RWPE2 (cell line): ENCODE results near the gene SLCO3A1.

Experiments
- ATAC-seq: fragments of 200-7000 bp; cut with Tn5 transposase; 3 replicates; pipeline ENCODE4 v1.9.1; 2021; ENCODE audit warnings: low read depth
- DNase-seq: peaks from one replicate; pipeline ENCODE4 v3.0.0-alpha.2; 2020; ENCODE audit warnings: low spot score
- H3K27ac ChIP-seq: fragments of 450-650 bp; 2 replicates; pipeline ENCODE4 v1.5.1; 2017; ENCODE audit warnings: mild to moderate bottlenecking; ENCODE audit not compliant: poor library complexity, severe bottlenecking
- H3K27me3 ChIP-seq: fragments of 250-450 bp; sonication (Bioruptor Pico); 2 replicates; pipeline ENCODE4 v1.5.1; 2021; ENCODE audit warnings: mild to moderate bottlenecking, moderate library complexity; ENCODE audit not compliant: insufficient read depth, poor library complexity, severe bottlenecking
- H3K36me3 ChIP-seq: fragments of 250-450 bp; sonication (Bioruptor Pico); 2 replicates; pipeline ENCODE4 v1.5.1; 2020; ENCODE audit warnings: low read depth, mild to moderate bottlenecking, moderate library complexity
- H3K4me1 ChIP-seq: fragments of 250-450 bp; sonication (Bioruptor Pico); 2 replicates; pipeline ENCODE4 v1.5.1; 2021; ENCODE audit warnings: mild to moderate bottlenecking, moderate library complexity; ENCODE audit not compliant: insufficient read depth, poor library complexity, severe bottlenecking
- H3K4me3 ChIP-seq: fragments of 250-450 bp; sonication (Bioruptor Pico); 2 replicates; pipeline ENCODE4 v1.5.1; 2021; ENCODE audit warnings: mild to moderate bottlenecking, moderate library complexity; ENCODE audit not compliant: severe bottlenecking
- H3K9me3 ChIP-seq: fragments of 250-450 bp; sonication (Bioruptor Pico); 2 replicates; pipeline ENCODE4 v1.5.1; 2021; ENCODE audit warnings: mild to moderate bottlenecking, moderate library complexity; ENCODE audit not compliant: severe bottlenecking
- TF ChIP-seq, protein P1 (sequence below): fragments of 450-650 bp; IDR thresholded peaks from one replicate; pipeline ENCODE4 v1.5.1; 2017; ENCODE audit warnings: mild to moderate bottlenecking, moderate library complexity; ENCODE audit not compliant: poor library complexity, severe bottlenecking

The SLCO3A1 gene

GRCh38 chr15:91936927-91937326, 83.4 kb downstream of the SLCO3A1 start:
- no peak overlapping the region for H3K4me3 ChIP-seq
- H3K36me3 ChIP-seq = no peaks in the 10 kb centered on the region
- TF ChIP-seq, protein P1, sequence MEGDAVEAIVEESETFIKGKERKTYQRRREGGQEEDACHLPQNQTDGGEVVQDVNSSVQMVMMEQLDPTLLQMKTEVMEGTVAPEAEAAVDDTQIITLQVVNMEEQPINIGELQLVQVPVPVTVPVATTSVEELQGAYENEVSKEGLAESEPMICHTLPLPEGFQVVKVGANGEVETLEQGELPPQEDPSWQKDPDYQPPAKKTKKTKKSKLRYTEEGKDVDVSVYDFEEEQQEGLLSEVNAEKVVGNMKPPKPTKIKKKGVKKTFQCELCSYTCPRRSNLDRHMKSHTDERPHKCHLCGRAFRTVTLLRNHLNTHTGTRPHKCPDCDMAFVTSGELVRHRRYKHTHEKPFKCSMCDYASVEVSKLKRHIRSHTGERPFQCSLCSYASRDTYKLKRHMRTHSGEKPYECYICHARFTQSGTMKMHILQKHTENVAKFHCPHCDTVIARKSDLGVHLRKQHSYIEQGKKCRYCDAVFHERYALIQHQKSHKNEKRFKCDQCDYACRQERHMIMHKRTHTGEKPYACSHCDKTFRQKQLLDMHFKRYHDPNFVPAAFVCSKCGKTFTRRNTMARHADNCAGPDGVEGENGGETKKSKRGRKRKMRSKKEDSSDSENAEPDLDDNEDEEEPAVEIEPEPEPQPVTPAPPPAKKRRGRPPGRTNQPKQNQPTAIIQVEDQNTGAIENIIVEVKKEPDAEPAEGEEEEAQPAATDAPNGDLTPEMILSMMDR = no peak
- H3K27ac ChIP-seq = no peak overlapping the region
- H3K4me1 ChIP-seq = peaks cover 19% of the 10 kb centered on the region
- no peaks in the 10 kb centered on the region for H3K27me3 ChIP-seq
- peaks cover 3% of the 10 kb centered on the region for H3K9me3 ChIP-seq
- DNase-seq = no peak
- no peak for ATAC-seq

DNA sequence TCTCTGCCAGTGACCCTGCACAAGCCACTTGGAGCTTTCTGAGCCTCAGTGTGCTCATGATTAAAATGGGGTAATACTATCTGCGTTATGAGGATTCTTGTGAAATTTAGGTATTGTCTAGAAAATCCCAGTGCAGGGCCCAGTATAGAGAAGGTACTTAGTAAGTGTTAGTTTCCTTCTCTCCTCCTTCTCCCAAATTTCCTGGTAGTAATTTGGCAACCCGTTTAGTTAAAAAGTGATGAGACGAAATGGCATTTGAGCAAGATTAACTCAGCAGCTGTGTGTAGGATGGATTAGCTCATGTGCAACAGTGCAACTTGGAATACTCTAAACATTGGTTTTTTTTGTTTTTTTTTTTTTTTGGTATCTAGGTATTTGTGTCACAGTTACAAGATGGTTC, 84.6 kb downstream of the SLCO3A1 start:
- no peak overlapping the region for H3K27ac ChIP-seq

DNA sequence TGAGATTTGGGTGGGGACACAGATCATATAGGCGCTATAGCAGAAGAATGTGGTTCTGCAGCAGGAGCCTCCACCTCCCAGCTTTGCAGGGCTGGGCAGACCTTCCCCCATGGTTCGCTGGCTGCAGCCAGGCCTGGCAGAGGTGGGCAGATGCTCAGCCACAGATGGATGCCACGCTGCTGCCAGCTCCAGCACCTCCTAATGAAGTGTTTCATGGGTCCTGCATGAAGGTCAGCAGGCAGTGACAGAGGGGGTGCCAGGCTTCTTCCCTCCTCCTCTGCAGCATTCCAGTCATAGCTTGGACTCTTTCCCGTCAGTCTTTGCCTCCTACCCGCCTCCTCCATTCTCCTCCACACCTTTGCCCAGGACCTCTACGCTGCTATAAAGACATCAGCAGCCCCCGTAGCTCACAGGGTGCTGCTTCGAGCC, 85.9 kb downstream of the SLCO3A1 start:
- Histone ChIP-seq H3K27ac (no peak overlapping the region), H3K4me3 (no peak overlapping the region), H3K36me3 (no peaks in the 10 kb centered on the region), H3K4me1 (peaks cover 37% of the 10 kb centered on the region), H3K9me3 (no peaks in the 10 kb centered on the region), H3K27me3 (no peaks in the 10 kb centered on the region)
- ATAC-seq (no peak), DNase-seq (no peak)
- TF ChIP-seq, protein P1 = no peak

More for the DNA sequence above, 84.6 kb downstream of the SLCO3A1 start:
- peaks cover 2% of the 10 kb centered on the region for H3K9me3 ChIP-seq
- H3K4me3 ChIP-seq = no peak overlapping the region
- peaks cover 30% of the 10 kb centered on the region for H3K4me1 ChIP-seq
- TF ChIP-seq, protein P1 = no peak
- no peak for ATAC-seq
- no peaks in the 10 kb centered on the region for H3K36me3 ChIP-seq
- no peaks in the 10 kb centered on the region for H3K27me3 ChIP-seq
- no peak for DNase-seq

GRCh38 chr15:91940496-91941381, 87.2 kb downstream of the SLCO3A1 start:
- ATAC-seq = peak; percentile 64
- Histone ChIP-seq H3K4me1 (peaks cover 37% of the 10 kb centered on the region), H3K27me3 (no peaks in the 10 kb centered on the region), H3K4me3 (no peak overlapping the region), H3K27ac (peak overlapping the region; percentile 81), H3K9me3 (no peaks in the 10 kb centered on the region), H3K36me3 (no peaks in the 10 kb centered on the region)
- peak; percentile 79 for DNase-seq
- TF ChIP-seq, protein P1 = no peak
